Osteocyte (in vitro differentiated cells): Measurements from ENCODE around the gene SIK3. TPM values are rescaled to one million over a fixed set of nuclear protein-coding genes. Genes with fewer than 3 reads are reported as not detected.
A peak's percentile ranks its signal among the peaks of the same experiment; 100 is the strongest.

Source experiments
- DNase-seq: peaks from one replicate; pipeline ENCODE4 v3.0.0; 2021; ENCODE audit warnings: mixed read lengths; ENCODE audit not compliant: unreplicated experiment; ENCODE audit errors: extremely low spot score
- H3K27ac Mint-ChIP-seq: one replicate; pipeline ENCODE4 v1.8.0; 2021; ENCODE audit warnings: mild to moderate bottlenecking, mixed read lengths; ENCODE audit not compliant: unreplicated experiment
- H3K27me3 Mint-ChIP-seq: one replicate; pipeline ENCODE4 v1.8.0; 2021; ENCODE audit warnings: mixed read lengths; ENCODE audit not compliant: unreplicated experiment
- H3K36me3 Mint-ChIP-seq: one replicate; pipeline ENCODE4 v1.8.0; 2021; ENCODE audit warnings: mixed read lengths; ENCODE audit not compliant: unreplicated experiment
- H3K4me1 Mint-ChIP-seq: one replicate; pipeline ENCODE4 v1.8.0; 2021; ENCODE audit warnings: mixed read lengths; ENCODE audit not compliant: unreplicated experiment
- H3K4me3 Mint-ChIP-seq: one replicate; pipeline ENCODE4 v1.8.0; 2021; ENCODE audit warnings: mild to moderate bottlenecking, moderate library complexity, mixed read lengths; ENCODE audit not compliant: unreplicated experiment
- H3K9me3 Mint-ChIP-seq: one replicate; pipeline ENCODE4 v1.8.0; 2021; ENCODE audit warnings: mixed read lengths; ENCODE audit not compliant: unreplicated experiment
- CTCF ChIP-seq: fragments of 200-600 bp; sonication (generic); IDR thresholded peaks from 2 replicates; pipeline ENCODE4 v1.5.0; 2021; ENCODE audit warnings: antibody characterized with exemption, mild to moderate bottlenecking, moderate library complexity
- total RNA-seq: library from RNA; stranded (reverse); gene quantifications from 2 replicates; pipeline ENCODE4 v1.2.1, GENCODE V29; 2021

SIK3 gene
- total RNA-seq, 1 donor from 2014 or later = 29.5 TPM

- no peak overlapping the region for H3K4me3 Mint-ChIP-seq
- TF ChIP-seq CTCF = peak; percentile 39
- no peak for DNase-seq
- H3K36me3 Mint-ChIP-seq = peaks cover 9% of the 10 kb centered on the region
- no peaks in the 10 kb centered on the region for H3K9me3 Mint-ChIP-seq
- H3K4me1 Mint-ChIP-seq = peaks cover 22% of the 10 kb centered on the region
- no peaks in the 10 kb centered on the region for H3K27me3 Mint-ChIP-seq
- H3K27ac Mint-ChIP-seq = no peak overlapping the region
Measured at GRCh38 chr11:116927163-116927974, 170.9 kb downstream of the SIK3 start.

GRCh38 chr11:116925050-116925449, 173.2 kb downstream of the SIK3 start:
- DNase-seq = no peak
- H3K4me3 Mint-ChIP-seq = no peak overlapping the region
- no peaks in the 10 kb centered on the region for H3K27me3 Mint-ChIP-seq
- peaks cover 13% of the 10 kb centered on the region for H3K4me1 Mint-ChIP-seq
- TF ChIP-seq CTCF = no peak
- peaks cover 9% of the 10 kb centered on the region for H3K36me3 Mint-ChIP-seq
- no peak overlapping the region for H3K27ac Mint-ChIP-seq
- no peaks in the 10 kb centered on the region for H3K9me3 Mint-ChIP-seq

- H3K4me3 Mint-ChIP-seq = no peak overlapping the region
- DNase-seq = no peak
- H3K36me3 Mint-ChIP-seq = peaks cover 3% of the 10 kb centered on the region
- peaks cover 25% of the 10 kb centered on the region for H3K4me1 Mint-ChIP-seq
- H3K9me3 Mint-ChIP-seq = no peaks in the 10 kb centered on the region
- TF ChIP-seq CTCF = no peak
- peak overlapping the region; percentile 56 for H3K27ac Mint-ChIP-seq
- H3K27me3 Mint-ChIP-seq = no peaks in the 10 kb centered on the region
Measured at GRCh38 chr11:116918925-116919655, 179.1 kb downstream of the SIK3 start.

GRCh38 chr11:116917632-116918031, 180.6 kb downstream of the SIK3 start:
- Mint-ChIP-seq H3K27ac (no peak overlapping the region), H3K4me3 (no peak overlapping the region), H3K36me3 (no peaks in the 10 kb centered on the region), H3K27me3 (no peaks in the 10 kb centered on the region), H3K4me1 (peaks cover 25% of the 10 kb centered on the region), H3K9me3 (no peaks in the 10 kb centered on the region)
- no peak for TF ChIP-seq CTCF
- DNase-seq = no peak

GRCh38 chr11:116916886-116917285, 181.3 kb downstream of the SIK3 start:
- H3K27ac Mint-ChIP-seq = no peak overlapping the region
- TF ChIP-seq CTCF = no peak
- H3K4me1 Mint-ChIP-seq = peaks cover 27% of the 10 kb centered on the region
- no peak overlapping the region for H3K4me3 Mint-ChIP-seq
- no peak for DNase-seq
- no peaks in the 10 kb centered on the region for H3K27me3 Mint-ChIP-seq
- H3K36me3 Mint-ChIP-seq = no peaks in the 10 kb centered on the region
- no peaks in the 10 kb centered on the region for H3K9me3 Mint-ChIP-seq
